Measurements from ENCODE around the gene PRKCA.

Gene PRKCA

DNA sequence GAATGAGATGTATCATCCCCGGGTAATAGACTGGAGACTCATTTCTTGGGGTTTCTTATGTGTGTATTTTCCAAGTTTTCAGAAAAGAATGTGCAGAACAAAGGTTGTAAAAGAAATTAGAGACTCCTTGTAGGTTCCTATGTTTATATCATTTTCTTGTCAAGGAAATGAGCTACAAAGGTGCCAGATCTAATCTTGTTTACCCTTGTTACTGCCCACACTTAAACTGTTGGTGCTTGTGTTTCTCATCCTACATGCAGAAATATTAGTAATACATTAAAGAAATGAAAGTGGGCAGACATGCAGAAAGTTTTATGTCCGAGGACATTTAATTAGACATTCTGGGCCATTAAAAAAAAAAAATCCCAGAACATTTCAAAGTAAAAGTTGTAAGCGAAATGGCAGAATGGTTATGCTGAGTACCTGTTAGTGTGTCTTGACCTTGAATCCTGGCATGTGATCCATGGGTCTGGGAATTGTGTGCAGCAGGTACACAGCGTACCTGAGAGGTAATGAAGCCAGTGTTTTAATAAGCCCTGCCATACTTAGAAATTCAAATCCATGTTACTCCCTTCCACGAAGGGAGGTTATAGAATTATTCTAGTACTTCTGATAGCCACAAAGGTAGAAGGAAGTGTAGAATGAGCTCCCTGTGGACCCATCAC, 469.9 kb downstream of the PRKCA start:
- DNase-seq (ENCODE audit: low read depth) = no peak
- TF ChIP-seq, protein P1, sequence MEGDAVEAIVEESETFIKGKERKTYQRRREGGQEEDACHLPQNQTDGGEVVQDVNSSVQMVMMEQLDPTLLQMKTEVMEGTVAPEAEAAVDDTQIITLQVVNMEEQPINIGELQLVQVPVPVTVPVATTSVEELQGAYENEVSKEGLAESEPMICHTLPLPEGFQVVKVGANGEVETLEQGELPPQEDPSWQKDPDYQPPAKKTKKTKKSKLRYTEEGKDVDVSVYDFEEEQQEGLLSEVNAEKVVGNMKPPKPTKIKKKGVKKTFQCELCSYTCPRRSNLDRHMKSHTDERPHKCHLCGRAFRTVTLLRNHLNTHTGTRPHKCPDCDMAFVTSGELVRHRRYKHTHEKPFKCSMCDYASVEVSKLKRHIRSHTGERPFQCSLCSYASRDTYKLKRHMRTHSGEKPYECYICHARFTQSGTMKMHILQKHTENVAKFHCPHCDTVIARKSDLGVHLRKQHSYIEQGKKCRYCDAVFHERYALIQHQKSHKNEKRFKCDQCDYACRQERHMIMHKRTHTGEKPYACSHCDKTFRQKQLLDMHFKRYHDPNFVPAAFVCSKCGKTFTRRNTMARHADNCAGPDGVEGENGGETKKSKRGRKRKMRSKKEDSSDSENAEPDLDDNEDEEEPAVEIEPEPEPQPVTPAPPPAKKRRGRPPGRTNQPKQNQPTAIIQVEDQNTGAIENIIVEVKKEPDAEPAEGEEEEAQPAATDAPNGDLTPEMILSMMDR (conservative IDR thresholded peaks at IDR 0.05; ENCODE audit: low read length) = no peak
- H3K4me3 ChIP-seq (ENCODE audit: low read length) = no peak overlapping the region

DNA sequence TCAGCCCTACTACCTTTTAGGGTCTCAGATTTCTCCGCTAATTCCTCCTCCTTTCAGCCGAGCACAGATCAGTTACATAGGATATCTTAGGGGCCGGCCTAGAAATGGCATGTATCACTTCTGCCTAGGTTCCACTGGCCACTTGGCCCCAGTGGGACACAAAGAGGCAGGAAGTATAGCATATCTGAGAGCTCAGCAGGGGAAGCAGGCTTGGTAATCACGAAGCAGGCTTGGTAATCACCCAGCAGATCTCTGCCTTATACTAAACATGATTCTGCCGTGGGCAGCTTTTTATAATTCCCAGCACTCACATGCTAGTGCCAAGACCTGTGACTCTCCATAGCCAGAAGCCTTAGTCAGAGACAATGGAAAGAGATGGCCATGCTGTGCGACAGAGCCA, 472.9 kb downstream of the PRKCA start:
- DNase-seq (ENCODE audit: low read depth) = no peak
- TF ChIP-seq, protein P1 (conservative IDR thresholded peaks at IDR 0.05; ENCODE audit: low read length) = no peak
- H3K4me3 ChIP-seq (ENCODE audit: low read length) = no peak overlapping the region

DNA sequence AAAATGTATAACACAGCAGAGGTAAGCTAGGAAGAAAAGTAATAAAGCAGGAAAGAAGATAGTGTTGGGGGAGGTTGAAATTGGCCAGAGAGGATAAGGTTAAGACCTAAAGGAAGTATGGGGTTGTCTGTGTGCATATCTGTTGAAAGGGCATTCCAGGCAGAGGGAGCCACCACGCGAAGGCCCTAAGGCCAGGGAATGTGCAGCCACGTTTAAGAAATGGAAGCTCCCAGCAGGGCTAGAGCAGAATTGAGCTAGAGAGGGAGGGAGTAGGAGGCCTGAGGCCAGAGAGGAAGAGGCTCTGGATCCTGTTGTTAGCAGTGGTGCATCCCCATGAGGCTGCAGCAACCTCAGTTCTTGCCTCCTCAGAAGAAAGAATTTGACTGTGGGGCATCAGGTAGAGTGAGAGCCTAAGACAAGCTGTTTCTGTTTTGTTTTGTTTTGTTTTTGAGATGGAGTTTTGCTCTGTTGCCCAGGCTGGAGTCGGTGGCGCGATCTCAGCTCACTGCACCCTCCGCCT, 473.5 kb downstream of the PRKCA start:
- H3K4me3 ChIP-seq (ENCODE audit: low read length) = no peak overlapping the region
- DNase-seq (ENCODE audit: low read depth) = no peak
- TF ChIP-seq, protein P1 (conservative IDR thresholded peaks at IDR 0.05; ENCODE audit: low read length) = no peak

DNA sequence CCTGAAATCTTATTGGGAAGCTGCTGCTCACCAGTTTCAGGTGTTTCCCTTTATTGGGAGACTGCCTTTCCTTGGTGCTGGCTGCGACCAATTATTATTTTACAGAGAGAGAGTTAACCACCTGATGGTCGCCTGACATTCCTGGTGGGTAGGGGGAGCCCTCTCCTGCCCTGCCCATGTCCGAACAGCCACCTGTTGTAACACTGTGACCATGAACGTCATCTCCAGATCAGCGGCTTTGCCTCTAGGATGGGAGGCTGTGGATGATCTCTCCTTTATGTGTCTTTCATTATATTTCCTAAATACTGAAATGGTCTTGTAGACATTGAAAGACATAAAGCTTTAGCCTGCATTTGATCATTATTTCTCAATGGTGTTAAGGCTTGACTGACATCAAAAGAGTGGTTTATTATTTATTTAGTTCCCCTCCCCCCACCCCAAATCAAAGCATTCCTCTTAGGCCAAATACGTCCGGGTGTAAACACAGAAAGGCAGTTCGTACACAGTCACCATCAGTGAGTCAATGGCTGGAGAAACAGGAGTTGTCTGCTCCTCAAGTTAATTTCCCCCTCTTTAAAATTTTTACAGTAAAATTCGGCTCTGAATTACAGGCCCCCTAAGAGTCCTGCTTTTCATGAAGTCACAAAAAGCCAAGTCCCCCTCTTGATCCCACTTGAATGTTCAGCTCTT, 474.7 kb downstream of the PRKCA start:
- no peak for DNase-seq (ENCODE audit: low read depth)
- no peak overlapping the region for H3K4me3 ChIP-seq (ENCODE audit: low read length)
- TF ChIP-seq, protein P1 (conservative IDR thresholded peaks at IDR 0.05; ENCODE audit: low read length) = no peak

DNA sequence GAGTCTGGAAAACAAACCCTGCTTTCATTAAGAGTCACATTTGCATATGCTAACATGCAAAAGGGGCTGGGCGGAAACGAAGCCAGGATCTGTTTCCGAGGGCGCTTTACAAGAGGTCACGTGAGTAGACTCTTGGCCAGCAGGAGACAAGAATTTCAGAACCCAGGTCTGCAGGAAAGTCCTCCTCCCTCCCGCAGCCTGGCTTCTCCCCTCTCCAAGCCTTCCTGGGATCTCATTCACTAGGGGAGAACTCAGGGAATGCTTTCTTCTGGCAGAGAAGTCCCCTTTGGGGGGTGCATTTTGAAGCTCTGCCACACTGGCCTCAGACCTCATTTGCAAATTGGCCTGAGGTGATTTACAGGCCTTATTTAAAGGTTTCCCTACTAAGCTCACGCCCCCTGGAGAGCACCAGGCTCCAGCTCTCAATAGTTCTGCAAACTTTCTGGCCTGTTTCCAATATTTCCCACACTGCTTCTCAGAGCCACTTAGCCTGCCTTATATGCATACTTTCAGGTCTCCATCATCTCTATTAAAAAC, 475.3 kb downstream of the PRKCA start:
- H3K4me3 ChIP-seq (ENCODE audit: low read length) = no peak overlapping the region
- peak; percentile 12 for DNase-seq (ENCODE audit: low read depth)
- TF ChIP-seq, protein P1 (conservative IDR thresholded peaks at IDR 0.05; ENCODE audit: low read length) = no peak

DNA sequence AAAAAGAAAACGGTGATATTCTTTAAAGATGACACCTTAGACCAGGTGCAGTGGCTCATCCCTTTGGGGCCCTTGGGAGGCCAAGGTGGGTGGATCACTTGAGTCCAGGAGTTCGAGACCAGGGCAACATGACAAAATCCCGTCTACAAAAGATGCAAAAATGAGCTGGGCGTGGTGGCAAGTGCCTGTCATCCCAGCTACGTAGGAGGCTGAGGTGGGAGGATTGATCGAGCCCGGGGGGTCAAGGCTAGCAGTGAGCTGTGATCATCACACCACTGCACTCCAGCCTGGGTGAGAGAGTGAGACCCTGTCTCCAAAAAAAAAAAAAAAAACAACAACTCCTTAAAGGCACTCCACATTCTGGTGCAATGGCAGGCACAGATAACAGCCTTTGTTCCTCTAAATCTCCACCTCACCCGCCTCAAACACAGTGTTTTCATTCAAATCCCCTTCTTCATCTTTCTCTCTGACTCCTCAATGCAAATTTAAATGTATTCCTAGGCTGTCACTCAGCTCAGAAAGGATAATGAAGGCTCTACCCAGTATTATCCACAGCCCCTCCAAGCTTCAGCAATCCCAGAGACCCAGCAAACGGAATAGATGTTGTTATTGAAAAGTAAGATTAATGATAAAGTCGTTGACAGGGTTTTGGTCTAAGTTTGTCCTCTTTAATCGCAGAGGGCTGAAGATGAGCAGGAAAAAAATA, 476.3 kb downstream of the PRKCA start:
- no peak for DNase-seq (ENCODE audit: low read depth)
- TF ChIP-seq, protein P1 (conservative IDR thresholded peaks at IDR 0.05; ENCODE audit: low read length) = no peak

More for the DNA sequence above, 476.3 kb downstream of the PRKCA start:
- H3K4me3 ChIP-seq (ENCODE audit: low read length) = no peak overlapping the region
